Effector memory CD8-positive, alpha-beta T cell (primary cell): ENCODE results near the gene PRR7.

Source experiments
- ATAC-seq: fragments of 150-1000 bp; cut with Tn5 transposase; replicated peaks from 2 replicates; pipeline ENCODE4 v1.10.0; 2021; ENCODE audit warnings: mild to moderate bottlenecking, moderate library complexity
- DNase-seq, 3 experiments: peaks; one replicate each; pipeline ENCODE4 v3.0.0; 2021
- H3K27ac Mint-ChIP-seq, 2 donors: one replicate each; pipeline ENCODE4 v1.8.0; 2022; ENCODE audit warnings: mild to moderate bottlenecking in 2 of 2, mixed read lengths in 2 of 2, moderate library complexity in 2 of 2
- H3K27me3 Mint-ChIP-seq, 2 donors: one replicate each; pipeline ENCODE4 v1.8.0; 2022; ENCODE audit warnings: mixed read lengths in 2 of 2
- H3K36me3 Mint-ChIP-seq: one replicate; pipeline ENCODE4 v1.8.0; 2022; ENCODE audit warnings: mild to moderate bottlenecking, moderate library complexity, mixed read lengths; ENCODE audit not compliant: insufficient read depth
- H3K4me1 Mint-ChIP-seq, 2 donors: one replicate each; pipeline ENCODE4 v1.8.0; 2022; ENCODE audit warnings: low read depth in 2 of 2, mixed read lengths in 2 of 2
- H3K4me3 Mint-ChIP-seq, 2 donors: one replicate each; pipeline ENCODE4 v1.8.0; 2022; ENCODE audit warnings: mild to moderate bottlenecking in 2 of 2, mixed read lengths in 2 of 2, moderate library complexity in 2 of 2
- H3K9me3 Mint-ChIP-seq, 2 donors: one replicate each; pipeline ENCODE4 v1.8.0; 2022; ENCODE audit warnings: mixed read lengths in 2 of 2

The PRR7 gene

GRCh38 chr5:177445052-177445916 lies 1.3 kb upstream of the PRR7 start:
- peak overlapping the region; percentile 69 to 82 for H3K4me3 Mint-ChIP-seq
- H3K9me3 Mint-ChIP-seq: no peaks in the 10 kb centered on the region
- ATAC-seq: peak; percentile 23
- H3K27me3 Mint-ChIP-seq: no peaks in the 10 kb centered on the region
- H3K27ac Mint-ChIP-seq: peak overlapping the region; percentile 92 to 97
- peaks cover 40 to 42% of the 10 kb centered on the region in 2 donors for H3K4me1 Mint-ChIP-seq
- H3K36me3 Mint-ChIP-seq: peaks cover 70% of the 10 kb centered on the region
- DNase-seq: no peak

GRCh38 chr5:177445917-177446199 lies 756 bp upstream of the PRR7 start:
- peaks cover 42 to 44% of the 10 kb centered on the region in 2 donors for H3K4me1 Mint-ChIP-seq
- H3K9me3 Mint-ChIP-seq: no peaks in the 10 kb centered on the region
- no peaks in the 10 kb centered on the region for H3K27me3 Mint-ChIP-seq
- ATAC-seq: no peak
- H3K27ac Mint-ChIP-seq: peak overlapping the region; percentile 92 to 97
- no peak for DNase-seq
- H3K4me3 Mint-ChIP-seq: peak overlapping the region; percentile 69 to 82
- H3K36me3 Mint-ChIP-seq: peaks cover 71% of the 10 kb centered on the region

GRCh38 chr5:177447066-177447610 lies 524 bp downstream of the PRR7 start:
- peak overlapping the region in 1 of 2 donors; percentile 74 for H3K27ac Mint-ChIP-seq
- H3K4me3 Mint-ChIP-seq: peak overlapping the region; percentile 54 to 67
- peaks cover 42 to 47% of the 10 kb centered on the region in 2 donors for H3K4me1 Mint-ChIP-seq
- DNase-seq (peak; percentile 74 to 81 (median 79)), ATAC-seq (peak; percentile 58)
- no peaks in the 10 kb centered on the region for H3K27me3 Mint-ChIP-seq
- peaks cover 64% of the 10 kb centered on the region for H3K36me3 Mint-ChIP-seq
- H3K9me3 Mint-ChIP-seq: no peaks in the 10 kb centered on the region

- Mint-ChIP-seq H3K9me3 (no peaks in the 10 kb centered on the region), H3K36me3 (peaks cover 64% of the 10 kb centered on the region), H3K4me1 (peaks cover 43 to 44% of the 10 kb centered on the region in 2 donors), H3K4me3 (peak overlapping the region; percentile 54 to 67), H3K27me3 (no peaks in the 10 kb centered on the region), H3K27ac (peak overlapping the region; percentile 58 to 74)
- ATAC-seq (no peak), DNase-seq (no peak)
These were observed 1.1 kb downstream of the PRR7 start for GRCh38 chr5:177447611-177448243.

GRCh38 chr5:177448244-177448950 lies 1.8 kb downstream of the PRR7 start:
- DNase-seq (no peak), ATAC-seq (no peak)
- Mint-ChIP-seq H3K4me1 (peaks cover 43 to 46% of the 10 kb centered on the region in 2 donors), H3K27ac (peak overlapping the region; percentile 58 to 74), H3K27me3 (no peaks in the 10 kb centered on the region), H3K9me3 (no peaks in the 10 kb centered on the region), H3K36me3 (peaks cover 68% of the 10 kb centered on the region), H3K4me3 (peak overlapping the region; percentile 54 to 67)

GRCh38 chr5:177449140-177450061 lies 2.8 kb downstream of the PRR7 start:
- Mint-ChIP-seq H3K36me3 (peaks cover 73% of the 10 kb centered on the region), H3K27me3 (no peaks in the 10 kb centered on the region), H3K4me3 (no peak overlapping the region), H3K9me3 (no peaks in the 10 kb centered on the region), H3K4me1 (peaks cover 39 to 43% of the 10 kb centered on the region in 2 donors), H3K27ac (peak overlapping the region in 1 of 2 donors; percentile 74)
- no peak for DNase-seq
- ATAC-seq: no peak

- H3K36me3 Mint-ChIP-seq: peaks cover 80% of the 10 kb centered on the region
- H3K4me3 Mint-ChIP-seq: no peak overlapping the region
- H3K27ac Mint-ChIP-seq: peak overlapping the region in 1 of 2 donors; percentile 84
- peaks cover 25 to 29% of the 10 kb centered on the region in 2 donors for H3K4me1 Mint-ChIP-seq
- no peaks in the 10 kb centered on the region for H3K9me3 Mint-ChIP-seq
- no peak for ATAC-seq
- DNase-seq: no peak
- no peaks in the 10 kb centered on the region for H3K27me3 Mint-ChIP-seq
These were observed 4.2 kb downstream of the PRR7 start for GRCh38 chr5:177450667-177451424.

- H3K36me3 Mint-ChIP-seq: peaks cover 84% of the 10 kb centered on the region
- DNase-seq (no peak), ATAC-seq (no peak)
- peak overlapping the region; percentile 27 to 31 for H3K4me3 Mint-ChIP-seq
- peak overlapping the region; percentile 44 to 92 for H3K27ac Mint-ChIP-seq
- H3K4me1 Mint-ChIP-seq: peaks cover 27 to 29% of the 10 kb centered on the region in 2 donors
- H3K9me3 Mint-ChIP-seq: no peaks in the 10 kb centered on the region
- H3K27me3 Mint-ChIP-seq: no peaks in the 10 kb centered on the region
These were observed 6.3 kb downstream of the PRR7 start for GRCh38 chr5:177452688-177453638.

- Mint-ChIP-seq H3K36me3 (peaks cover 76% of the 10 kb centered on the region), H3K27me3 (no peaks in the 10 kb centered on the region), H3K4me1 (peaks cover 19 to 21% of the 10 kb centered on the region in 2 donors), H3K4me3 (peak overlapping the region; percentile 65 to 83), H3K27ac (peak overlapping the region; percentile 86 to 92), H3K9me3 (no peaks in the 10 kb centered on the region)
- DNase-seq (no peak), ATAC-seq (no peak)
These were observed 7.3 kb downstream of the PRR7 start for GRCh38 chr5:177453852-177454396.

GRCh38 chr5:177454397-177455035 lies 7.9 kb downstream of the PRR7 start:
- ATAC-seq: peak; percentile 59

More at GRCh38 chr5:177454397-177455035, 7.9 kb downstream of the PRR7 start:
- DNase-seq: peak; percentile 94 to 97 (median 95)
- peaks cover 19 to 21% of the 10 kb centered on the region in 2 donors for H3K4me1 Mint-ChIP-seq
- H3K36me3 Mint-ChIP-seq: peaks cover 73% of the 10 kb centered on the region
- H3K4me3 Mint-ChIP-seq: peak overlapping the region; percentile 83
- H3K27me3 Mint-ChIP-seq: no peaks in the 10 kb centered on the region
- H3K27ac Mint-ChIP-seq: peak overlapping the region; percentile 86 to 92
- H3K9me3 Mint-ChIP-seq: no peaks in the 10 kb centered on the region
